NCI-H1417 (cell line): Measurements from ENCODE around the gene VDR.
"Not testable (repeated sequence)": the region's sequence is repeated elsewhere in the genome, so short reads cannot be mapped to it uniquely, and the experiment has no call there.

Source experiments
- DNase-seq, 3 experiments: peaks; one replicate each; lab custom pipeline; 2025; lab: John Stamatoyannopoulos, UW

The VDR gene

DNA sequence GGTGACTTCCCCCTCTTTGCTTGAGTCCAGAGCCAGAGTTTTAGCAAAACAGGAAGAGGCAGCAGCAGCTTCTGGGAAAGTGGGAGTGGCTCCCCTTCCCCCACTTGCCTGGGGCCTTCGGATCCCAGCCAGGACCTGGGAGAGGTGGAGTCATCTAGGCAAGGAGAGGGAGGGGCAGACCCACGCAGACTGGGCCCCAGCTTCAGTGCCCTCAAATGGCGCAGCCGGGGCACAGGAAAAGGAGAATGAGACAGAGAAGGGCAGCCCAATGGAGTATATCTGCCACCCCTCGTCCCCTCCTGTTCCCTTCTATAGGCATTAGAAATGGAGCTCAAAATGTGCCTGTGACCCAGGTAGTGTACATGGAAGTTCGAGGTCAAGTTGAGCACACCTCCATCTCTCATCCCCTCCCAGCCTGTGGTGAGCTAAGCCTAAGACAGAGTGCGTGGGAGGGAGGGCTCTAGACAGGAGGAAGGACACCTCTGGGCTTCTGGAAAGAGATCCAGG is 75.8 kb downstream of the VDR start:
- peak in 1 of 3 experiments; percentile 21 for DNase-seq

DNA sequence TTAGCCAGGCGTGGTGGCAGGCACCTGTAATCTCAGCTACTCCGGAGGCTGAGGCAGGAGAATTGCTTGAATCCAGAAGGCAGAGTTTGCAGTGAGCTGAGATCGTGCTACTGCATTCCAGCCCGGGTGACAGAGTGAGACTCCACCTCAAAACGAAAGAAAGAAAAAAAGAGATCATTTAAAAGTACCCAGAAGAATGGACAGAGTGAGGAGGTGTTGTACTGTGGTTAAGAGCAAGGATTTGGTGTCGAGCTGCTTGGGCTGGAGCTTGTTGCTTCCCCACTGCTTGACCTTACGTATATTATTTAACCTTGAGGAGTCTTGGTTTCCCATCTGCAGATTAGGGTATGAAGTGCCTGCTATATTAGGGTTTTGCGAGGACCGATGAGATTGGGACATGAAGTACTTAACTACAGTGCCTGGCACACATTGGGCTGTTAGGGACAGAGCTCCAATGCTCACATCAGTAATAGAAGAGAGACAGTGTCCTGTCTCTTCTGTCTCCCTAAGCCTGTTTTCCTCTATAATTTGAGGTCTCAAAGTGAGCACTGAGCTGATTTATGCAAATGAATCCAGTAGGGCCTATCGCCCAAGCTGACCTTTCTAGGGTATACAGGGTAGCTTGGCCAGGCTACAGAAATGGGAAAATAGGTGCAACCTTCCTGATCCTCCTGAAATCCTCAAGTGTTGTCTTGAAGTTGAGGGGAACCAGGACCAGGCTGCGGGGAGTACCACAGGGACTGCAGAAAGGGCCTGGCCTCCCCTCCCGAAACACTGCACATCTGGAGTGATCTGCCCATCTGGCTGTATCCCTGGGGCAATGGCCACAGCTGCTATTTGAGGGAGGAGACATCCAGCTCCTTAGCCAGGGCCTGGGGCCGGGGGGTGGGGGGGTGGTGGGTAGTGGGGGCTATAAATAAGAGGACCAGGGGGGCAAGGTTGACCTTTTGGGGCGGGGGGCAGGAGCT is 76.5 kb downstream of the VDR start:
- no peak for DNase-seq

DNA sequence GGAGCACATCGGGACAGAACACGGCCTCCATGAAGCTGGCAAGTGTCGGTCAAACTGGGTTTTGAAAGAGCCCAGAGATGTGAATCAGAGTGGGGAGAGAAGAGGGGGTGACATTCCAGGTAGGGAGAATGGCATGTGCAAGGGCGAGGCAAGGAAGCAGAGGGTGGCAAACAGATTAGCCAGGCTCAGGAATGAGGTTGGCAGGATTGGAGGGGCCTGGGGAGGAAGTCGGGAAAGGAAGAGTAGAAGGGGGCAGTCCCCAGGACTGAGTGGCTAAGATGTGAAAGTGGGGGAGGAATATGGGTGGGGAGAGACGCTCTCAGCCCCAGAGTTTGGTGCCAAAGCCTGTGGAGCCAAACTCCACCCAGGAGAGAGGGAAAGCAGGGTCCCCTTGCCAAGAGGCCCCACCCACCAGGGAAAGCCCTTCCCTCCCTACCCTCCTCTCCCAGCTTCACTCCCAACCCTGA is 79.6 kb downstream of the VDR start:
- DNase-seq, result no peak

DNA sequence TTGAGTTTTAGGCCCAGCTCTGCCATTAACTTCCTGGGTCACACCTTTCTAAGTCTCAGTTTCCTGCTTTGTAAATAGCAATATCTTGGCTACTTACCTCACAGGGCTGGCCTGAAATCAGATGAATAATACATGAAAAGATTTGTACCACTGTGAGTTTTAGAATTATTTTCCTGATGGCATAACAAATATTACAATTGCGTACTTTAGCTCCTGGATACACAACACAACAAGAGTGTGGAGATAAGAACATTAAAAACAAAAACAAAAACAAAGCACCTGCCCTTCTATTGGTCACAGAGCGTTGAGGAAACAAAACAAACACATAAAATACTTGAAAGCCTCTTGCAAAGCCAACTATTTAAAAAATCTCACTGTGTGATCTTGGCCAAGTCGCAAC is 80.2 kb downstream of the VDR start:
- no peak for DNase-seq

DNA sequence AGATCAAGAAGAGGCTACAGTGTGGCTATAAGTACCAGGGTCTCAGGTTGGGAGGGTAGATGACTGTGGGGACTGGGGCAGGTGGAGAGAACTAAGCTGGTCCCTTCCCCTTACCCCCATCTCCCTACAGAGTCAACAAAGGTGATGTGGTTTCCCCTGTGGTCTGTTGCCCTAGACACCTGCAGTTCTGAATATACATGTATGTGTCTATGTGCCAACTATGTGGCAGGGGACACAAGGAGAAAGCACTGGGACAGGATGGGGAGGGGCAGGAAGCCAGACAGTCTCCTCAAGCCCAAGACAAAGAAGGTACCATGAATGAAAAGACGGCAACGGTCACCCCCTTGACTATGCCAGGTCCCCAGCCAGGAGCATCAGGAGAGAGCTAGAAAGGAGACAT is 80.6 kb downstream of the VDR start:
- DNase-seq, result no peak

DNA sequence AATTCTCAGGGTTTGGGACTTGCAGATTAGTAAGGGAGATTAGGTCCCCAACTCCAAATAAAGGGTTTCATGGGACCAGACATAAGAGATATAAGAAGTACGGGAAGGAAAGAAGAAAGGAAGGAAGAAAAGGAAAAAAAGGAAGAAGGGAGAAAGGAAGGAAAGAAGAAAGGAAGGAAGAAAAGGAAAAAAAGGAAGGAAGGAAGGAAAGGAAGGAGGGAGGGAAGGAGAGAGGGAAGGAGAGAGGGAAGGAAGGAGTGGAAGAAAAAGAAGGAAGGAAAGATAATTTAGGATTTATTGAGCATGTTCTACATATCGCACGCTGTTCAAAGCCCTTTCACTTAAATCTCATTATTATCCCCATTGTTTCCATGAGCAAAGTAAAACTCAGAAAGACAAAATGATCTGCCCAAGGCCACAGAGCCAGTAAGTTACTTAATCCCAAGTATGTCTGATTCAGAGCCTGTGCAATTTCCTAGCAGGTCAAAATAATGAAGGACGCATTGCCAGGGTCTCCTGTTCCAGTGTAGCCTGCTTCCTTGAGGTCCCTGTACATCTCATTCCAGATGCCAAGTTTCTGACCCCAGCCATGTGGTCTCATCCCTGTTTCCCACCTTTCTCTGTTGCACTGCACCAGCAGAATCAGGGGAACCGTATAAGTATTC is 81.2 kb downstream of the VDR start:
- no peak for DNase-seq

DNA sequence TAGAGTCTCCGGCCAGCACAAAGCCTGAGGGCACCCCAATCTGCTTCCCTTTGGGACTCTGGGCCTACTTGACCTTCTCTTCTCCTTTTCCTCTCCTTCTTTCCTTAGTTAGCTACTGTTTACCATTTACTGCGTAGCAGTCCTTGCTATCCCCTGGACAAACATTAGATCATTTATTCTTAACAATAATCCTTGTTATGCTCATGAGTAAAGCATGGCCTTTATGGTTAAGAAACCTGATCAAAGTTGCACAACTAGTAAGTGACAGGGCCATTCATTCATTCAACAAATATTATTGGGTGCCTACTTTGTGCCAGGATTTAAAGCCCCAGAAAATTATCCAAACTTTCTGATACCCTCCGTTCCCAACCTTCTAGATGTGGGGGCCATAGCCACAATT is 81.9 kb downstream of the VDR start:
- DNase-seq, result no peak

DNA sequence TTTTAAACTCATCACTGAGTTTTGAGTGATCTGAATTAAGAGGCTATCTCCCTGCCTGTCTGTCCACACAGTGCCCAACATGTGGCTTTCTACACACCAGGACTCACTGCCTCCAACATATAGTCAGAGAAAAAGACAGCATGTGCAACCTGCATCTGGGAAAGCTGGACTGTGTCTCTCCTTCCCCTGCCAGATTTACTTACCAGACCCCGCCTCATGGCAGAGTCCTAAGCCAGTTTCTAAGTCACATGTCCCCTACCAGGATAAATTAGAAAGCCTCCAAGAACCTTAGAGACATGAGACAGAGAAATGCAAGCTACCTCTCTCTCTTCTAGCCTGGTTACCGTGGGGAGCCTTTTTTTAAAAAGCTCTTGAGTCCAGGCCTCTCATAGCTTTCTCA is 82.4 kb downstream of the VDR start:
- no peak for DNase-seq

DNA sequence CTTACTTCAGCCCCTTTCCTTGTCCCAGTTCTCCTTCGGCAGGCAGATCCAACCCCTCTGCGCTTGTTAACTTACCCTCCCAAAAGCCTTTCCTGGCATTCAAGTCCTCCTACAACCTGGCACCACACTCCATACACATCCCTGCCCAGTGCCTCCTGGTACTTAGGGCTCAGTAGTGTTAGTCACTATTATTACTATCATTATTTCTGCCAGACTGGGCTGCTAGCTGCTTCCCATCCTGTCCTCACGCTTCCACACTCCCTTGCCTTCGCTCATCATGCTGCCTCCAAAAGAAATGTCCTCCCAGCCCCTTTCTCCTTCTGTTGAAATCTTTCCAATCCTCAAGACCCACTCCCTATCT is 83.5 kb downstream of the VDR start:
- no peak for DNase-seq

DNA sequence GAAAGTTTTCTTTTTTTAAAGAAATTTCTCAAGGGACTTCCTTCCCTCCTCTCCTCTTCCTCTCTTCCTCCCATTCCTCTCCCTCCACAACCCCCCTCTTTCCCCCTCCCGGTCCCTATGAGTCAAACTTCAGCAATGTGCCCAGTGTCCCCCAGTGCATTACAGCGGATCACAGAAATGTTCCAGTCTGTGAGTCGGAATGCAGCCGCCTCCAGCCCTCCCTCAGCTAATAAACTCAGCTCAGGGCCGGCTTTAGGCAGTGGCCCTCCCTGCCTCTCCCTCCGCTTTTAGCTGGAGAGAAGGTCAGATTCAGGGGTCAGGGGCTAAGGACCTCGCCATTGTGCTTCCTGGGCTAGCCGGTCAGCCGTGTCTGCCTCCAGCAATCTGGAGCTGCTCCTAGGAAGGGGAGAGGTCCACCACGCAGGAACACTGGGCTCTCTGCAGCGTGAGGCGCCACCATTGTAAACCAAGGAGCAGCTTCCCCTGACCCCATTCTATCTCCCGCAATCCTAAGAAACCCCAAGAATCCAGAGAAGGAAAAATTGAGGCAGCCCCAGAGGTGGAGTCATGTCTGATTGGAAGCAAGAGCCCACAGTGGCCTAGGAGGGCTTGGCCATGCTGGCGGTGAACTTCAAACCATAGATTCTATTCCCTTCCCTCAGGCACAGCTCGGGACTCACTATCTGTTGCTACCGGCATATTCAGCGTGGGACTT is 84.0 kb downstream of the VDR start:
- DNase-seq, result peak in 1 of 3 experiments; percentile 49

DNA sequence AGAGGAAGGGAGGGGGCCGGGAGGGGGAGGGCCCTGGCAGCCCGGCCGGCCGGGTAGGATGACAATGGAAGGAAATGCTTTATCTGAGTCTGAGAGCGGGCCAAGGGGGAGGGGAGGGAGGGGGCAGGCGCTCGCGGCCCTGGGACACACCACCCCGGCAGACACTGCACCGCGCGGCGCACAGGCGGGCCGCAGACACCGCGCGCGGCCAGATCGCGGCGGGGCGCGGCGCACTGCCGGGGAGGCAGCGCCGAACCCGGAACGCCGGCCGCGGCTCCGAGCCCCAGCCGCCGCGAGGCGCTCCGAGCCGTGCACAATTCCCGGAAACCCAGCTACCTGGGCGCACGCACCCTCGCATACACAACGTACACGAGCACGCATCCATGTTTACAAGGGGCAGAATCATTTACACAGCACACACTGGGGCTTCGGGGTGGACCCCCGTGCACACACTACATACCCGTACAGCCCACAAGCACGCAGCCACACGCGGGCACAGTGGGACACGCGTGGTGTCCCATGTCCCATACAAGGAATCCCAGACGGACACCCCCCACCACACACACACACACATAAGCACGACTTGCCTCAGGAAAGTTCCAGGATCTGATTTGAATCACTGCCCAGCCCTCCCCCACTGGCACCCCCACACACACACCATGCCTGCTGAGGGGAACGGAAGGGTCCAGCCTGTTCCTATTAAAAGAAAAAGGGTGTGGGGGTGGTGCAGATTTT is 84.7 kb downstream of the VDR start, which contains the start of gene HDAC7:
HDAC7 (minus strand) TSS at position 8 of the 735 bp plus-strand sequence. CDS start 118 bp downstream, outside the sequence.
- DNase-seq, result peak; percentile 65 to 83 (median 71)

DNA sequence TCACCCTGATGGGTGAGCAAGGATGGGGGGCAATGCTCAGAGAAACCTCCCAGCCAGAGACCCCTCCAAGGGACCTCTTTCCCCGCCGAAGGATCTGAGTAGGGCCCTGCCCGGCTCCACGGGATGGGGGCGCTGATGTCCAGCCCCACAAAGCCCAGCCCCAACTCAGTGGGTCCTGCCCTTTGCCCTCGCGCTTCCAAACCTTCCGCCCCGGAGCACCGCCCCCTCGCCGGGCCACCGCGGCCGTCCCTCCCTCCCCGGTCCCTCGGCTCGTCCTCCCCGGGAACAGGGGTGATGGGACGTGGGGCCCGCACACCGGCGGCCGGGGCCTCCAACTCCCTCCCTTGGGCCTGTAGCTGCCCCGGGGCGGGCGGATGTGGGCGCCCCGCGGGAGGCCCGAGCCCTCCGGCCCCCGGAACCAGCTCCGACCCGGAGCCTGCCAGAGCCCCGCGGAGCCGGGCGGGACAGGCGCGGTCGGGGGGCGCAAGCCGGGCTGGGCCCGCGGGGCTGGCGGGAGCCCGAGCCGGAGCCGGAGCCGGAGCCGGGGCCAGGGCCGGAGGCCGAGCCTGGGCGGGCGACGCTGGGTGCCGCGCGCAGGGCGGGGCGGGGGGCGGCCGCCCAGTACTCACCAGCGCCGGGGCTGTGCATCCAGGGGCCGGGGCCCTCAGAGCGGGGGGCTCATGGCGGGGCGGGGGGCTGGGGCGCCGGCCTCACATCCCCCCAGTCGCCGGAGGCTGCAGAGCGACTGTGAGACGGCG is 85.5 kb downstream of the VDR start:
- DNase-seq, result peak in 2 of 3 experiments; percentile 38 to 55

DNA sequence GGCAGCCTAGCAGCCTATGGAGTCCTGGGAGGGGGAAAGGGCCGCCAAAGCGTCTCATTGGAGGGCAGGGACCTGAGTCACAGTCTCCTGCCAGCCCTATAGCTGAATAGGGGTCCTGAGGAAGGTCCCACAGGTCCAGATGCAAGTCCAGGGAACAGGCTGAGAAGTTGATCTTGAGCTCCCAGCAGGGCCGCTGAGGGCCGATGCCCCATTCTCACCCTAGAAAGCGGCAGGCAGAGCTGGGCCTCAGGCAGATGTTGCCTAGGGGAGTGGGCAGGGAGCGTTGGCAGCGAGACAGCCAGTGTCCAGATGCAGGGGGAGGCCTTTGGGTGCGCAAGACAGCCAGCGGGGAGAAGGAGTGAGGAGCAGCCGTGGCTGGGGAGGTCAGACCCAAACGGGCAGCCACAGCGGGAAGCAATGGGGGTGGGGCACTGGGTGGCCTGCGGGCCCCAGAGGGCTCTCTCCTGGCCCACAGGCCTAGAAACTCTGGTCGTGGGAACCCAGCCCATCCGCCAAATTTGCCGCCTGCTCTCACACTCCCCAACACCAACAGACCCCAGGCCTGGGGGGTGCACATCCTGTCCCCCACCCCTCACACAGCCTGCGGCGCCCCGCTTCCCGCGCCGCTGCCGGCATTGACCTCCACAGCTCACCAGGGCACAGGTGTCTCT is 86.2 kb downstream of the VDR start:
- no peak for DNase-seq

DNA sequence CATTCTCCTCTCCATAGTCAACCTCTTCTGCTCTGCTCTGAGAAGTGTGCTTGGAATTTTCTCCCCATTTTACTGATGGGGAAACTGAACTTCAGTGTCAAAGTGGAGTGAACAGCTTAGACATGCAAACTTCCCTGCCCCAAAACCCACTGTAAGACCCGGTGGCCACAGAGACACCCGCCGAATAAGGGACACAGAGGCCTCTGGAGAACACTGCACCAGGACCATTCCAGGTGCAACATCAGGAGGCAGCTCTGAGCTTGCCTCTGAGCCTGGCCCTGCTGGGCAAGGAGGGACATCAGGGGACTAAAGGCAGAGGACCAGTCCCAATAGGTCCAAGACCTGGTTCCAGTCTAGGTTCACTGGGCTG is 86.8 kb downstream of the VDR start:
- DNase-seq, result no peak

DNA sequence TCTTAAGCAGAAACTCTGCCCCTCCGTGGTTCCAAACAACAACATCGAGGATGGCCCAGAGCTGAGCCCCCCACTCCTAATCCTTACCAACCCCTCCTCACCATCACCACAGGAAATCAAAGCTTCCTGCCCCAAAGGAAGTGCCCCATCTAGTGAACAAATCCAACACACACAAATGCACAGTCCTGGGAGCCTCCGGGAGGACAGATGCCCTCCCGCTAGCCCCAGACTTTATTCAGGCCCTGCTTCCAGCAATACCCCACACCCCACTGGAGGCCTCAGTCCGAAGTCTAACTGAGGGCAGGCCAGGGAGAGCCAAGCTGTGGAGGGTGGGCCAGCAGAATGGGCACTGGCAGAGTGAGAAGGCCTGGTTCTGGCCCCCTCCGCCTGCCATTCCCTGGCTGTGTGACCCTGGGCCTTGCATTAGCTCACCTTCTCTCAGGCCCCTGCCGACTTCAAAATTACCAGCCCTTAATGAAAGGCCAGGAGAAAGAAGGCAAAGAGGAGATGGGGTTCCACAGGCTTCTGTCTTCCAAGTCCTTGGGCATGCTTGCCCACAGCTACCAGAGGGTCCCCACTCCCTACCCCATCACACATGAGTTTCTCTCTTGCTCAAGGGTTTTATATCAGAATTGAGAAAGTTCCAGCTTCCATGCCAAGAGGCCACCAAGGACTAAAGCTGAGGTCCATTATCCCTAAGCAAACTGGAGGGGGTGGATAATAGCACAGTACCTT is 87.4 kb downstream of the VDR start:
- DNase-seq, result no peak

DNA sequence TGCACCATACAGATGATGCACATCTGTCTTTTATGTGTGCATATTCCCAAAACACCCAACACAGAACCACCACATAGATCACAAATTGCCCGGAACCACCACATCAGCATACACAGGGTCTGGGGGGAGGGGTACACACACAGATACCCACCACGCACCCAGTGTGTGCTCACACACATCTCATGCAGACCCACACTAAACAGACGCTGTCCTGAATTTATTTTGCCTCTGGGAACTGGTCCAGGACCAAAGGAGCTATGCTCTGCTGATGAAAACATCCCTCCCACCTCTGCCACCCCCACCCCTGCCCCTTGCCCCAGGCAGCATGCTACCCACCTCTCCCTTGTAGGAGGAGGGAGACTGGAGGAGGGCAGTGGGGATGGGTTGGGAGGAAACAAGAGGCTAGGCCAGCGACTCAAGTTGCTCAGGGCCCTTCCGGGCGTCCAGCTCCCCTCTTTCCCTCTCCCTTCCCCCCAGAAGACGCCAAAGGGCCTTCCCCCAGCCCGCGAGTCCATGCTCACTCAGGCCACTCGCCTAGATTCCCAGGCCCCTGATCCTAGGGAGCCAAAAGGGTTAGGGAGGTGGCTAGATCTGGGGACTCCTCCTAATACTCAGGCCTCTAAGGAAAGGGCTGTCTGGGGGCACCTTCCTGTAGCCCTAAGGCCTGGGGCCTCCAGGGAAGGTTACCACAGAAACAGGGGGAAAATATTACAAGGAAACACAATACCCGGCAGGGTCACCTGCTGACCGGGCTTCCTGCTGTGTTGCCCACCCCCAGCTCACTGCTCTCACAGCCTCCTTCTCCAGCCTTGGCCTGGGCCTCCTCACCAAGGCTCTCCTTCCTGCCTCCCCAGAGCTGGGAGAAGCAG is 88.2 kb downstream of the VDR start:
- DNase-seq, result no peak

DNA sequence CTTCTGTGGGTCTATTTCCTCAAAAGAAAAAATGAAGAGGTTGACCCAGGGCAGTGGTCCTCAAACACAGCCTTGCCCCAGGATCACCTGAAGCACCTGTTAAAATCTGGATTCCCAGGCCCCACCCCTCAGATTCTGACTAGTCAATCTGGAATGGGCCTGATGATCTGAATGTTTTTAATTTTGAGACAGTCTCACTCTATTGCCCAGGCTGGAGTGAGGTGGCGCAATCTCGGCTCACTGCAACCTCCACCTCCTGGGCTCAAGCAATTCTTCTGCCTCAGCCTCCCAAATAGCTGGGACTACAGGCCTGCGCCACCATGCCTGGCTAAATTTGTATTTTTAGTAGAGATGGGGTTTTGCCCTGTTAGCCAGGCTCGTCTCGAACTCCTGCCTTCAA is 89.3 kb downstream of the VDR start:
- not testable (repeated sequence) for DNase-seq

DNA sequence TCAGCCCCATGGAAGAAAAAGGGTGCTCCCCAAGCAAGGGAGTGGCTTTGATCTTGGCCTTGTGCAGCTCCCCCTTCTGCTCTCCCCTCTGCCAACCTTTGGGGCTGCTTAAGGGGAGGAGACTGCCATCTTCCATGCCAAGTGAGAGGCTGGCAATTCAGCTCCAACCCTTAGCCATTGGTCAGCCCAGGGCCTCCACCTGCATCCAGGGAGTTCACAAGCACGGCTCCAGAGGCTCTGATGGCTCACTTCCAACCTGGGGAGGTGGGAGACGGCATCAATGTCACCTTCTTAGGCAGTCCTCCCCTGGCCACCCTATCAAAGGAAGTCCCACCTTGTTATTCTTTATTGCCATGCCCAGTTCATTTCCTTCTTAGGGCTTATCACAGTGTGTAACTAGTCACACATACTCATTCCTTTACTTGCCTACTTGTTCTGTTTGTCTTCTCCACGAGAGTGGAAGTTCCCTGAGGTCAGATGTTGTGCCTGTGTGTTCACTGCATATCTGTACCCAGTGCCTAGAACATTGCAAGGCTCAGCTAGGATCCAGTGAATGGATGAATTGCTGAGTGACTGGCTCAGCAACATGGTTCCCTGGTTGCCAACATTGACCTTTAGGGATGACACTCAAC is 90.1 kb downstream of the VDR start:
- no peak for DNase-seq
